HG03175 (cell line): ENCODE results near the gene C1QTNF12.

Source experiments
- ATAC-seq: cut with Tn5 transposase; IDR thresholded peaks from one replicate; pipeline ENCODE4 v1.9.1; 2021; ENCODE audit warnings: mild to moderate bottlenecking, moderate library complexity; ENCODE audit not compliant: unreplicated experiment

The C1QTNF12 gene

GRCh38 chr1:1230656-1231399 lies 15.7 kb downstream of the C1QTNF12 start:
- ATAC-seq: no peak

DNA sequence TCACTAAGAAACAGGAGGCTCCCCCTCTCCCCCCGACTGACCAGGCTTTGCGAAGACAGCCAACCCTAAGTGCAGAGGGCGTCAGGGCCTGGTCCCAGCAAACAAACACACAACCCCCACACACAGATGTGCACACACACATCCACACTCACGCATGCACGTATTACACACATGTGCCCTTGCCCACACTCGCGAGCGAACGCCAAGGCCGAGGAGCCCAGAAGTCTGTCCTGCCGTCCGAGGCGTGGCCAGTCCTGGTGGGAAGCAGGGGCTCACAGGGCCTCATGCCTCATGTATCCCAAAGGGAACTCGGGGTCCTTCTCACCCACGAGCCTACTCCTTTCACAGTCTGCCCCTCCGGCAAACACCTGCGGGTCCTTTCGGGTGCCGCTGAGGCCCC lies 16.8 kb downstream of the C1QTNF12 start:
- ATAC-seq: no peak

- no peak for ATAC-seq
Measured at GRCh38 chr1:1228596-1229321, 17.8 kb downstream of the C1QTNF12 start.

- no peak for ATAC-seq
Measured at GRCh38 chr1:1228187-1228586, 18.3 kb downstream of the C1QTNF12 start.

- ATAC-seq: no peak
Measured at GRCh38 chr1:1227386-1227785, 19.1 kb downstream of the C1QTNF12 start.

- no peak for ATAC-seq
Measured at GRCh38 chr1:1226566-1227362, 19.8 kb downstream of the C1QTNF12 start.

DNA sequence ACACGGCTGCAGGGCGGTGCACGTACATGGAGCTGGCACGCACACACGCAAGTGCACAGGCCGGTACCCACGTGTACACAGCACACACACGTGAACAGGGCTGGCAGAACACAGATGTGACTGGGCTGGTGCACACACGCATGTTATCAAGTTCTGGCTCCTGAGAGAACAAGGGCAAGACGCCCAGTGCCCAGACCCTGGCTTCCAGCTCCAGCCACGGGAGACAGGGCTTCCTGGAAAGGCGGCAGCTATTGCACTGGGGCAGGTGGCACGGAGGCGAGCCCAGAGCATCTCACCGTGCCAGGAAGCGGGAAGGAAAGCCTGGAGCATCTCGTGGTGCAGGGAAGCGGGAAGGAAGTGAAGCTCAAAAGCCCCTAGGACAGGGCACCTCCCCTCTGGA lies 20.6 kb downstream of the C1QTNF12 start:
- ATAC-seq: no peak

GRCh38 chr1:1225238-1225845 lies 21.2 kb downstream of the C1QTNF12 start:
- no peak for ATAC-seq

DNA sequence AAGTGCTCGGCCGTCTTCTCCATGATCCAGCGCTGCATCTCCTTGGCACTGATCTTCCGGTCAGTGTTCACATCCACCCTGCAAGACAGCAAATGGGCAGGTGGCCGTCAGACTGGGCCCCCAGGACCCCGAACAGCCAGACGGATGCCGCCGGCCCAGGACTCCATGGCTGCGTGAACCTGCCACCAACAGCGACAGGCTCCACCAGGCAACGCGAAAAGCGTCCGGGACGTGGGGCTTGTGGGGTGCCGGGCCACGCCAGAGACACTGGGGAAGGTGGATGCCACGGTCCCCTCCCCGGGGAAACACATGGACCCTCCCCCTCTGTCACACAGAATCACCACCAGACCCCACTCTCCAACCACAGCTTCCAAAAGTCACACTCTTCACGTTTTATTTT lies 22.6 kb downstream of the C1QTNF12 start:
- ATAC-seq: no peak

GRCh38 chr1:1223321-1223720 lies 23.2 kb downstream of the C1QTNF12 start:
- no peak for ATAC-seq

GRCh38 chr1:1222575-1223225 lies 23.8 kb downstream of the C1QTNF12 start:
- ATAC-seq: no peak

DNA sequence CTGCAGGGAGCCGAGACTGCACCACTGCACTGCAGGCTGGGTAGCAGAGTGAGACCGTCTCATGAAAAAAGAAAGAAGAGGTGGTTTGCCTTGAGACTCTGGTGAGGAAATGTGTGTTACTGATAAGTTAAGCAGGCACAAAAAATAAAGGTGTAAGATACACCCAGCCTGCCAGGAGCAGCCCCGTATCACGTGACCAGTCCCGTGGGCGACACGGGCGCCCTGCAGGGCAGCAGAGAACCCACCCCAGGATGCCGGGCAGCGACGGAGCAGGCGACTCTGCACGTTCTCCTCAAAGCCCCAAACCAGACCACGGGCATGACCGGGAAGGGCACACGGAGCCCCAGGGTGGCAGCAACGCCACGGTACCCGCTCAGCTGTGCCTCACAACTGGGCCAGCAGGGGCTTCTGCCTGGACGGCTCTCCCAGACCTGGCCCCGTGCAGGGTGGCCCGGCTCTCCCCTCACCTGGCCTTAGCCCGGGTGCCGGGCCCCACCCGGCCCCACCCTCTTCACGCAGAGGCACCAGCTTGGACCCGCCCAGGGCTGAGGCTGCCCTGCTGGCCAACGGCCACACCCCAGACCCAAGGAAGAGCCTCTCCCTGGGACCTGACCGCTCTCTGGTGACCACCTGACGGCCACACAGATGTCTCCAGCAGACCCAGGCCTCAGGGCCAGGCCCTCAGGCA lies 24.5 kb downstream of the C1QTNF12 start:
- no peak for ATAC-seq

GRCh38 chr1:1220197-1220596 lies 26.3 kb downstream of the C1QTNF12 start:
- no peak for ATAC-seq

DNA sequence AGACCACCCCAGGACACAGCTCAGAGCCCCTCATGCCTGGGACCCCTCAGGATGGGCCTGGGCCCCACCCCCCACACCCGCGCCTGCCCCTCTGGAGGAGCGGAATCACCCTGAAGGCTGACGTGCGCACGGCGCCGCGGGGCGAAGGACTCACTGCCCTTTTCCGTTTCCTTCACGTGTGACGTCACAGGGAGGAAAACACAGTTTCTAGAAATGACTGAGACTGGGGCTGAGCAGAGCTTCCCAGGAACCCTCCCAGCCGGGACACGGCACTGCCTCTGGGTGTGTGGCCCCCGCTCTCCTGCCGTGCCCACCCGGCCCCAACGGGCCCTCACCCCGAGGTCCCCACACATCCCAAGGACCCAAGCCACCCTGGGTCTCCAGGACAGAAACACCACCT lies 27.2 kb downstream of the C1QTNF12 start:
- no peak for ATAC-seq

- no peak for ATAC-seq
Measured at GRCh38 chr1:1218524-1219200, 27.9 kb downstream of the C1QTNF12 start.

GRCh38 chr1:1217621-1218523 lies 28.6 kb downstream of the C1QTNF12 start:
- ATAC-seq: no peak

GRCh38 chr1:1216770-1217620 lies 29.5 kb downstream of the C1QTNF12 start:
- ATAC-seq: no peak
